ENCODE data around the gene CMTR1.

DNA sequence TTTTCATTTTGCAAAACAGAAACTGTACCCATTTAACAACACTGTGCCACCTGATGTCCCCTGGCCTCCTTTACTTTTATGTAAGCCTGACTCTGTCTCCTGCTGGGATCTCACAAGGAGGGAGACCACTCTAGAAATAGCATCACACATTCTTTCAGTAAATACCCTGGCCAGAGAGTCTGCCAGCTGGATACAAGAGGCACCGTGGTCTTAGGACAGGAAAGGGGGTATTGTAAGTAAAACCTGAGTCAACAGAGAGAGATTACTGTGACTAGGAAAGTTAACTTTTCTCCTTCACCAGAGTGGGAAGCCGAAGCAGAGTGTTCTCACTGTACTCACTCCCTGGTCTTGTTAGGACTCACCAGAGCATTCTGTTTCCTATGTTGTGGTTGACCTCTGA is 27.8 kb downstream of the CMTR1 start:
- TF ChIP-seq, protein P1, sequence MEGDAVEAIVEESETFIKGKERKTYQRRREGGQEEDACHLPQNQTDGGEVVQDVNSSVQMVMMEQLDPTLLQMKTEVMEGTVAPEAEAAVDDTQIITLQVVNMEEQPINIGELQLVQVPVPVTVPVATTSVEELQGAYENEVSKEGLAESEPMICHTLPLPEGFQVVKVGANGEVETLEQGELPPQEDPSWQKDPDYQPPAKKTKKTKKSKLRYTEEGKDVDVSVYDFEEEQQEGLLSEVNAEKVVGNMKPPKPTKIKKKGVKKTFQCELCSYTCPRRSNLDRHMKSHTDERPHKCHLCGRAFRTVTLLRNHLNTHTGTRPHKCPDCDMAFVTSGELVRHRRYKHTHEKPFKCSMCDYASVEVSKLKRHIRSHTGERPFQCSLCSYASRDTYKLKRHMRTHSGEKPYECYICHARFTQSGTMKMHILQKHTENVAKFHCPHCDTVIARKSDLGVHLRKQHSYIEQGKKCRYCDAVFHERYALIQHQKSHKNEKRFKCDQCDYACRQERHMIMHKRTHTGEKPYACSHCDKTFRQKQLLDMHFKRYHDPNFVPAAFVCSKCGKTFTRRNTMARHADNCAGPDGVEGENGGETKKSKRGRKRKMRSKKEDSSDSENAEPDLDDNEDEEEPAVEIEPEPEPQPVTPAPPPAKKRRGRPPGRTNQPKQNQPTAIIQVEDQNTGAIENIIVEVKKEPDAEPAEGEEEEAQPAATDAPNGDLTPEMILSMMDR (conservative IDR thresholded peaks at IDR 0.05; ENCODE audit: low read depth, low read length), result no peak
- TF ChIP-seq EZH2 (IDR thresholded peaks at IDR 0.05; ENCODE audit: borderline replicate concordance, low read depth, low read length, poor library complexity, severe bottlenecking), result no peak

Measured in A673 (cell line).